Neuronal stem cell (in vitro differentiated cells): ENCODE results near the gene FAM120C.

Experiments
- DNase-seq: peaks from one replicate; pipeline ENCODE4 v3.0.0-alpha.2; 2013; ENCODE audit warnings: low spot score
- H2AFZ ChIP-seq: one replicate; pipeline ENCODE4 v1.6.1; 2013; ENCODE audit warnings: mild to moderate bottlenecking, low read length, inconsistent platforms
- H2AK5ac ChIP-seq: 2 replicates; pipeline ENCODE4 v1.6.1; 2013; ENCODE audit warnings: low read depth, mild to moderate bottlenecking, inconsistent platforms, low read length, moderate library complexity, mixed read lengths
- H2BK120ac ChIP-seq: 2 replicates; pipeline ENCODE4 v1.6.1; 2013; ENCODE audit warnings: low read depth, mild to moderate bottlenecking, inconsistent platforms, low read length, moderate library complexity, mixed read lengths
- H2BK12ac ChIP-seq: one replicate; pipeline ENCODE4 v1.6.1; 2013; ENCODE audit warnings: low read length, inconsistent platforms
- H2BK15ac ChIP-seq: 2 replicates; pipeline ENCODE4 v1.6.1; 2013; ENCODE audit warnings: mild to moderate bottlenecking, low read length, inconsistent platforms, mixed read lengths
- H2BK5ac ChIP-seq: one replicate; pipeline ENCODE4 v1.6.1; 2013; ENCODE audit warnings: inconsistent platforms, mild to moderate bottlenecking, low read length, moderate library complexity
- H3K14ac ChIP-seq: one replicate; pipeline ENCODE4 v1.6.1; 2013; ENCODE audit warnings: low read length, inconsistent platforms
- H3K18ac ChIP-seq: 2 replicates; pipeline ENCODE4 v1.6.1; 2013; ENCODE audit warnings: low read length, inconsistent platforms
- H3K23ac ChIP-seq: 2 replicates; pipeline ENCODE4 v1.6.1; 2013; ENCODE audit warnings: low read depth, mild to moderate bottlenecking, mixed read lengths, low read length, inconsistent platforms; ENCODE audit not compliant: poor library complexity
- H3K27ac ChIP-seq: replicated peaks from 3 replicates; pipeline ENCODE4 v1.5.1; 2013; ENCODE audit warnings: low read length, inconsistent platforms
- H3K27me3 ChIP-seq, 3 experiments: 2 replicates each; pipeline ENCODE4 v1.6.1; 2013; ENCODE audit warnings: low read length in 3 of 3, mild to moderate bottlenecking in 2 of 3, inconsistent platforms in 1 of 3, low read depth in 1 of 3, mixed read lengths in 1 of 3, moderate library complexity in 1 of 3; ENCODE audit not compliant: control insufficient read depth in 3 of 3, insufficient read depth in 3 of 3
- H3K36me3 ChIP-seq, 2 donors: replicated peaks in 1 of 2; 2 replicates each; pipeline ENCODE4 v1.6.1; 2013; ENCODE audit warnings: low read length in 2 of 2; ENCODE audit not compliant: control insufficient read depth in 2 of 2, insufficient read depth in 2 of 2
- H3K4ac ChIP-seq: 2 replicates; pipeline ENCODE4 v1.6.1; 2013; ENCODE audit warnings: inconsistent platforms, mild to moderate bottlenecking, low read length, moderate library complexity
- H3K4me1 ChIP-seq, 2 donors: 1 replicate in 1 of 2; 2 replicates in 1 of 2; pipeline ENCODE4 v1.6.1; 2013; ENCODE audit warnings: low read length in 2 of 2, low read depth in 1 of 2; ENCODE audit not compliant: control insufficient read depth in 2 of 2, insufficient read depth in 1 of 2
- H3K4me2 ChIP-seq: one replicate; pipeline ENCODE4 v1.6.1; 2013; ENCODE audit warnings: mild to moderate bottlenecking, low read length, inconsistent platforms; ENCODE audit not compliant: insufficient read depth, poor library complexity, severe bottlenecking
- H3K4me3 ChIP-seq, 2 donors: 2 replicates each; pipeline ENCODE4 v1.5.1; 2013; ENCODE audit warnings: low read length in 2 of 2, mild to moderate bottlenecking in 2 of 2, inconsistent platforms in 1 of 2, moderate library complexity in 1 of 2
- H3K79me1 ChIP-seq: one replicate; pipeline ENCODE4 v1.6.1; 2013; ENCODE audit warnings: low read depth, mild to moderate bottlenecking, inconsistent platforms, low read length, moderate library complexity
- H3K9ac ChIP-seq: one replicate; pipeline ENCODE4 v1.6.1; 2013; ENCODE audit warnings: mild to moderate bottlenecking, low read depth, low read length, inconsistent platforms; ENCODE audit not compliant: poor library complexity
- H3K9me3 ChIP-seq, 2 donors: replicated peaks in 1 of 2; 2 replicates each; pipeline versions ENCODE3 to v1.6.1; 2013; ENCODE audit warnings: low read length in 2 of 2, mild to moderate bottlenecking in 2 of 2, inconsistent platforms in 1 of 2, low read depth in 1 of 2, mixed read lengths in 1 of 2, moderate library complexity in 1 of 2; ENCODE audit not compliant: control insufficient read depth in 2 of 2, insufficient read depth in 1 of 2
- H4K8ac ChIP-seq: one replicate; pipeline ENCODE4 v1.6.1; 2013; ENCODE audit warnings: low read depth, mild to moderate bottlenecking, inconsistent platforms, low read length, moderate library complexity
- H4K91ac ChIP-seq: one replicate; pipeline ENCODE4 v1.6.1; 2013; ENCODE audit warnings: low read length, low read depth, mild to moderate bottlenecking, inconsistent platforms; ENCODE audit not compliant: poor library complexity
- WGBS, 2 donors: extraction: QIAGEN DNeasy Blood & Tissue Kit; methylation state at CpG; one replicate each; pipeline ENCODE4 v1.1.7; 2013; ENCODE audit warnings: missing lambda C conversion rate in 2 of 2, mixed read lengths in 1 of 2; ENCODE audit not compliant: insufficient read length in 2 of 2, insufficient replicate concordance in 1 of 2; ENCODE audit errors: extremely low coverage in 2 of 2; 5-methylcytosine and 5-hydroxymethylcytosine counted together

Gene FAM120C

GRCh38 chrX:54064564-54064963 lies 118.5 kb downstream of the FAM120C start:
- H2BK120ac ChIP-seq = no peak overlapping the region
- no CpG with 5 or more reads among the region's 3 CpGs for WGBS, 2 donors
- H2AFZ ChIP-seq = no peak overlapping the region

GRCh38 chrX:54063361-54063760 lies 119.7 kb downstream of the FAM120C start:
- WGBS, 2 donors = no CpG with 5 or more reads among the region's 2 CpGs
- no peaks in the 10 kb centered on the region for H3K9me3 ChIP-seq
- no peak overlapping the region for H2BK12ac ChIP-seq
- no peak overlapping the region for H2BK15ac ChIP-seq
- DNase-seq = no peak
- H4K8ac ChIP-seq = no peak overlapping the region
- H3K4me2 ChIP-seq = no peak overlapping the region
- H3K36me3 ChIP-seq = no peaks in the 10 kb centered on the region
- no peak overlapping the region for H3K14ac ChIP-seq
- H3K4ac ChIP-seq = no peak overlapping the region
- H2BK5ac ChIP-seq = no peak overlapping the region
- H4K91ac ChIP-seq = no peak overlapping the region
- H3K27me3 ChIP-seq = no peaks in the 10 kb centered on the region
- no peaks in the 10 kb centered on the region for H3K79me1 ChIP-seq
- no peak overlapping the region for H3K23ac ChIP-seq
- H3K27ac ChIP-seq = no peak overlapping the region
- no peak overlapping the region for H2AK5ac ChIP-seq
- no peak overlapping the region for H3K18ac ChIP-seq
- no peak overlapping the region for H2AFZ ChIP-seq
- no peak overlapping the region for H2BK120ac ChIP-seq
- H3K9ac ChIP-seq = no peak overlapping the region
- H3K4me3 ChIP-seq = no peak overlapping the region
- H3K4me1 ChIP-seq = no peaks in the 10 kb centered on the region

More at GRCh38 chrX:54064564-54064963, 118.5 kb downstream of the FAM120C start:
- DNase-seq = no peak
- no peak overlapping the region for H2BK5ac ChIP-seq
- H2AK5ac ChIP-seq = no peak overlapping the region
- no peak overlapping the region for H2BK15ac ChIP-seq
- no peaks in the 10 kb centered on the region for H3K4me1 ChIP-seq
- H3K9ac ChIP-seq = no peak overlapping the region
- no peak overlapping the region for H4K91ac ChIP-seq
- H3K14ac ChIP-seq = no peak overlapping the region
- H3K27me3 ChIP-seq = no peaks in the 10 kb centered on the region
- H3K18ac ChIP-seq = no peak overlapping the region
- H3K27ac ChIP-seq = no peak overlapping the region
- no peak overlapping the region for H2BK12ac ChIP-seq
- no peaks in the 10 kb centered on the region for H3K79me1 ChIP-seq
- no peak overlapping the region for H3K4me2 ChIP-seq
- H3K4ac ChIP-seq = no peak overlapping the region
- H4K8ac ChIP-seq = no peak overlapping the region
- no peak overlapping the region for H3K23ac ChIP-seq
- no peaks in the 10 kb centered on the region for H3K36me3 ChIP-seq
- no peaks in the 10 kb centered on the region for H3K9me3 ChIP-seq
- H3K4me3 ChIP-seq = no peak overlapping the region

GRCh38 chrX:54049801-54050200 lies 133.3 kb downstream of the FAM120C start:
- no peak overlapping the region for H3K4me2 ChIP-seq
- no peaks in the 10 kb centered on the region for H3K79me1 ChIP-seq
- H3K4ac ChIP-seq = no peak overlapping the region
- no peak overlapping the region for H3K27ac ChIP-seq
- no peak overlapping the region for H3K14ac ChIP-seq
- no peak overlapping the region for H3K23ac ChIP-seq
- H4K8ac ChIP-seq = no peak overlapping the region
- peaks cover 3% of the 10 kb centered on the region in 2 donors for H3K4me1 ChIP-seq
- no peaks in the 10 kb centered on the region for H3K36me3 ChIP-seq
- no peak overlapping the region for H2BK5ac ChIP-seq
- H3K4me3 ChIP-seq = no peak overlapping the region
- H2AK5ac ChIP-seq = no peak overlapping the region
- no peak overlapping the region for H3K9ac ChIP-seq
- H3K18ac ChIP-seq = no peak overlapping the region
- H4K91ac ChIP-seq = no peak overlapping the region
- H3K27me3 ChIP-seq = no peaks in the 10 kb centered on the region
- H2BK120ac ChIP-seq = no peak overlapping the region
- H2BK15ac ChIP-seq = no peak overlapping the region
- no peak for DNase-seq
- H2AFZ ChIP-seq = peak overlapping the region; percentile 1
- H3K9me3 ChIP-seq = peaks cover 0 to 3% of the 10 kb centered on the region in 2 donors
- WGBS, 2 donors = no CpG with 5 or more reads among the region's 3 CpGs
- H2BK12ac ChIP-seq = no peak overlapping the region

GRCh38 chrX:54048412-54048811 lies 134.6 kb downstream of the FAM120C start:
- H2BK15ac ChIP-seq = no peak overlapping the region
- H3K9ac ChIP-seq = no peak overlapping the region
- H3K27ac ChIP-seq = no peak overlapping the region
- H3K23ac ChIP-seq = no peak overlapping the region
- H3K79me1 ChIP-seq = no peaks in the 10 kb centered on the region
- H2AK5ac ChIP-seq = no peak overlapping the region
- H2BK5ac ChIP-seq = no peak overlapping the region
- H4K91ac ChIP-seq = no peak overlapping the region
- no peak overlapping the region for H2BK12ac ChIP-seq
- no peak overlapping the region for H3K4me3 ChIP-seq
- no peak overlapping the region for H3K18ac ChIP-seq
- DNase-seq = no peak
- H3K4ac ChIP-seq = no peak overlapping the region
- peaks cover 0 to under 1% of the 10 kb centered on the region in 2 donors for H3K9me3 ChIP-seq
- H3K4me2 ChIP-seq = no peak overlapping the region
- no peak overlapping the region for H2BK120ac ChIP-seq
- H3K14ac ChIP-seq = no peak overlapping the region
- peak overlapping the region; percentile 68 for H2AFZ ChIP-seq
- H4K8ac ChIP-seq = no peak overlapping the region
- WGBS, 2 donors = no CpG with 5 or more reads among the region's 1 CpG
- peaks cover 3% of the 10 kb centered on the region in 2 donors for H3K4me1 ChIP-seq
- no peaks in the 10 kb centered on the region for H3K36me3 ChIP-seq
- H3K27me3 ChIP-seq = no peaks in the 10 kb centered on the region
